HG03432 (cell line): Measurements from ENCODE around the gene CCL17.
"Not testable (repeated sequence)": the region's sequence is repeated elsewhere in the genome, so short reads cannot be mapped to it uniquely, and the experiment has no call there.

Experiments
- ATAC-seq: cut with Tn5 transposase; IDR thresholded peaks from one replicate; pipeline ENCODE4 v1.9.1; 2021; ENCODE audit warnings: mild to moderate bottlenecking, moderate library complexity; ENCODE audit not compliant: unreplicated experiment

CCL17 gene

GRCh38 chr16:57427824-57428223 is 23.3 kb downstream of the CCL17 start:
- ATAC-seq: no peak

GRCh38 chr16:57430955-57431354 is 26.4 kb downstream of the CCL17 start:
- no peak for ATAC-seq

DNA sequence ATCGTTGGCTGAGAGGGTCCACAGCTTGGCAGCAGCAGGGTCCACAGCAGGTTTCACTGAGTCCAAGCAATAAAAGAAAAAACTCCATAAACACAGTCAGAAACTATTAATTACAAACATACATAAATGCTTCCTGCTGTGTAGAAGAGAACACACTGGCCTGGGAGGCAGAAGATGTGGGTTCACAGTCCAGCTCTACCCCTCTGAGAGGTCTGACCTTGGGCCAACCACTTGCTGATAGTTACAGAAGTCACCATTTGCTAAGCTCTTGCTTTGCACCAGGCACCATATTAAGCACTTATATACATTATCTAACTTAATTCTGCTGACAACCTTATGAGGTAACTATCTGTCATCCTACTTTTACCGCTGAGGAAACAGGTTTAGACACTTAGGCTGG is 27.9 kb downstream of the CCL17 start:
- ATAC-seq: no peak

- ATAC-seq: no peak
These were observed 28.4 kb downstream of the CCL17 start for GRCh38 chr16:57432989-57433388.

- ATAC-seq: no peak
These were observed 29.4 kb downstream of the CCL17 start for GRCh38 chr16:57434003-57434402.

DNA sequence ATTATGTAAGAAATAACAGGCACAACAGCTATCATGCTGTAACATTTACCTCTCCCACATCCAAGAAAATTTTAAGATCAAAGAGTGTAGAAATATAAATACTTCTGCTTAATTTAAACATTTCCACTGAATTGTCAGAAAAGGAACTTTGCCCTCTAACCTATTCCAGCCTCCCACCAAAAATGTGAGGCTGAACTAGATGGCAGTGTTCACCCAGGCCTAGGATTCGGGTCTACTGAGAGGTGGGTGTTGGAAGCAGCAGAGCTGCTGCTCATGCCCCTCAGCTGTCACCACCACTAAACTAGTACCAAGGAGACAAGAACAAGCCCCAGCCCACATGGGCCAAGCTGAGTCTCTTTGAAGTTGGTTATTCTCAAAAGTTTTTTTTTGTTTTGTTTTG is 31.3 kb downstream of the CCL17 start:
- ATAC-seq: no peak

- not testable (repeated sequence) for ATAC-seq
These were observed 35.4 kb downstream of the CCL17 start for GRCh38 chr16:57439947-57440346.

GRCh38 chr16:57440551-57440950 is 36.0 kb downstream of the CCL17 start:
- ATAC-seq: not testable (repeated sequence)

DNA sequence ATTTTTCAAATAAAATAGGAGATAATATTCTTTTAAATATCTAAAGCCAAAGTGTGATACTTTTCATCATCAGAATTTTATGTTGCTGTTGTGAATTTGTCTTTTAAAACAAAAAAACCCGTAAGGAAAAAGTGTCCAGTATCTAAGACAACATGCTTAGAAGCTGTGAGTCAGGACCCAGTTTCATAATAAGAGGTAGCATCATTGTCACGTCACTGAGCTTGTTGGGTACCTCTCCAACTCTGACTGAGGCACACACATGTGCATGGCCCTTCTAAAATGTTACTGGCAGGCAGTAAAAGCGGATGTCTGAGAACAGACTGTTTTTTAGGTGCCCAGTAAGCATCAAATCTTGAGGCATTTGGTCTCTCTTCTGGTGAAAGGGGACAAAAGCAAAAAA is 40.1 kb downstream of the CCL17 start:
- no peak for ATAC-seq

- no peak for ATAC-seq
These were observed 40.9 kb downstream of the CCL17 start for GRCh38 chr16:57445510-57445909.

DNA sequence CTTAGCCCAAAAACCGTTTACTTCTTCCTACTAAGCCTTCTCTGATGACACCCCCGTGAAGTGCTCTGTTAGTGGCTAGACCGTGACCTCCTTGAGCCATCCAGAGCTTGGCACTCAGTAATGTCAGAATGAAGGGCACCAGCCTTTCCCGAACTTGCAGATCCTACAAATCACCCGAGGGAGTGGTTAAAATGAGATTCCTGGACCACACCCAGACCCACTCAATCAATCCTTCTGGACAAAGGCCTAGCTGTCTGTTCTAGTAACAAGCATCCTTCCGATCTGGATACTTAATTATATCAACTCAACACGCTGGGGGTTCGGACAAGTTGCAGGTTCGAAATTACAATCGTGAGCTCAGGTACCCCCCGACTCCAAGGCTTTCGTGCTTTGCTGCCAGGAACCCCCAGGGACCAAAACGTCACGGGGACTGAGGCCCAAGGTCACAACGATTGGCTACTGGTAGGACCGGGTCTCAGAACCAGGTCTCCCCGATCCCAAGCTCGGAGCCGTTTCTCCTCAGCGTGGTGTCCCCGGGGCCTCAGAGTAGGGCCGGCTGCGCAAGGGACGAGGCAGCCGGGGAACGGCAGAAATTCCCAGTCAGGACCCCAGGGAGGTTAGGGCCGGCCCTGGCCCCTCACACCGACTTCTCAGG is 42.1 kb downstream of the CCL17 start:
- ATAC-seq: peak; percentile 36

DNA sequence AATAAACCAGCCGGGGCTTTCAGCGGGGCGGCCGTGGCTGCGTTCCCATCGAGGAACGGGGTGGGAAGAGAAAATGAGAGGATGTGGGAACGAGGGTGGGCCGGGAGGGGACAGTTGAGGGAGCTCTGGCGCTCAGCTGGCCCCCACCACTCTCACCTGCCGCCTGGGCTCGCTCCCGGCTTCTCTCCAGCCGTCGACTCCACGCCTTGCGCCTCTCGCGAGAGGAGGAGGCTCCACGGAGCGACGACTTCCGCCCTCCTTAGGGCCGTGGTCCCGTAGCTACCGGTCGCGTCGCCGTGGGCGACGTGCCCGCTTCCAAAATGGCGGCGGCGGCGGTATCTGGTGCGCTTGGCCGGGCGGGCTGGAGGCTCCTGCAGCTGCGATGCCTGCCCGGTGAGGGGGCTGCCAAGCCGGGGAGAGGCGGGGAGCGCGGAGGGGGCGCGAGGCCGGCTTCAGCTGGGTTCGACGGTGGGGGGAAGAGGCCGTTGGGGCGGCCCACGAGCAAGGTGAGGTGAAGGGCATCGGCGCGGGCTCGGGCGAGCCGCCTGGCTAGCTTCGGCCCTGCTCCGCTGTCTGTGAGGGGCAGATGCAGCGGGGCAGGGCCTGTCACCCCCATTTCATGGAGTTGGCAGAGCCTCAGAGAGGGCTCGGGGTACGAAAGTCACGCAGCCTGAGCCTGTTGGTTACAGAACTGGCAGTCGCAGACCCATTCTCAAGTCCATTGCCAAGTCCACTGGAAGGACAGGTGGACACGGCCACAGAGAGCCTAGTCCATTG is 42.8 kb downstream of the CCL17 start, which contains the start of the genes CIAPIN1 and COQ9:
Gene CIAPIN1, minus strand, starts transcription at position 200 of the 777 bp plus-strand sequence. CDS start 6,457 bp downstream, outside the sequence.
Gene COQ9, plus strand, starts transcription at position 294 of the 777 bp plus-strand sequence. Its CDS starts 27 bp downstream, at position 321.
- ATAC-seq: peak; percentile 97

DNA sequence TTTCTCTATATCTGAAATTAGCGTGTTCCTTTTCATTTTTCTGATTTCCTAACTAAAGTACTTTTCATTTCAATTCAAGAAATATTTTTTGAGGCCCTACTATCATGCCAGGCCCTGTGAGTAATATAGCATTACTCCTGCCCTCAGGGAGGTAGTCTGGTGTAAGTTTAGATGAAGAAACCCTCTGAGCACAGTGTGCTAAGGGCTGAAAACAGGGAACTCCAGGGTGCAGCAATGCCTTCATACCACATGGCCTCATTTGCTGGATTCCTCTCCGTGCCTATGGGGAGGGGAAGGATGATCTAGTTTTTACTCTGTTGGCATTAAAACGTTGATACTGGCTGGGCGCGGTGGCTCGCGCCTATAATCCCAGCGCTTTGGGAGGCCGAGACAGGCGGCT is 47.5 kb downstream of the CCL17 start:
- no peak for ATAC-seq

DNA sequence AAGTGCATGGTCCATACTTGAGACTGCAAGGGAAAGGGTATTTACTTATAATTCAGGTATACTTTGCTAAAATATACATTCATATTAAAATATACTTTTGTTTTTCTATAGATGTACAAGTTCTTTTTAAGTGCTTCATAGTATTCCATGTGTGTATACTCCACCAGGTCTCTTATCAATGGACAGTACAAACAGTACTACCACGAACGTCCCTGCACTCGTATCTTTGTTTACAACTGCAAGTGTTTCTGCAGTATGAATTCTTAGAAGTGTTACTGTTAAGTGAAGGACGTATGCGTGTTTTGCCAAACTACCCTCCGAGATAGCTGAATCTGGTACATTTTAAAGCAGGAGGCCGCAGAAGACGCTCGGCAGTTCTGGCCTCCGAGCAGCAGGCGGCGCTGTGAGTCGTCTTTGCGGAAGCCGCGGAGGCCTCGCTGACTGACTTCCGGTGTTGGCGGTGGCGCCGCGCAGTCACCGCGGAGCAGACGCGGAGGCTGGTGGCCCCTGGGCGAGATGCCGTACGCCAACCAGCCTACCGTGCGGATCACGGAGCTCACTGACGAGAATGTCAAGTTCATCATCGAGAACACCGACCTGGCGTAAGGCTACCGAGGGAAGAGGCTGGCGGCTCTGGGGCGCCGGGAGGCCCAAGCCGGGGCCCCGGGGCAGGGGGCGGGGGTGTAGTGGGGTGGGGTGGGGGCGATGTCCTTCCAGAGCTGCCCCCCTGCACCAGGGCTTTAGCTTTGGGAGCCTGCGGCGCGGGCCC is 57.8 kb downstream of the CCL17 start, which contains the start of gene POLR2C:
Gene POLR2C, plus strand, starts transcription at position 471 of the 769 bp plus-strand sequence. Its CDS starts 46 bp downstream, at position 517.
- ATAC-seq: peak; percentile 96

DNA sequence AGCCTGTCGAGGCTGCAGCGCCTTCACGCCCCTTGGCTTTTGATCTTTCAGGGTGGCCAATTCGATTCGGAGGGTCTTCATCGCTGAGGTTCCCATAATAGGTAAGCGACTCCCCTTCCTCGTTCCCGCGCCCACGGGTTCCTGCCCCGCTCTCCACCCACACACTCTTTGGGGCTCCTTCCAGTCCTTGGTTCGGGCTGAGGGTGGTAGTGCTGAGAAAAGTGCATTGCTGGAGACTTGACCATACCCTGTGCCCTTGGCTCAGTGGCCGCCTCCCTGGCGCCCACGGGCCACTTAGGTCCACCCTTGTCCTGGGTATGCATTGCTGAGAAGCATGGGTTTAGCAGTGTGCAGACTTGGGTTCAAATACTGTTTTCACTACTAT is 58.4 kb downstream of the CCL17 start:
- ATAC-seq: no peak

GRCh38 chr16:57464523-57464922 is 60.0 kb downstream of the CCL17 start:
- no peak for ATAC-seq
